ENCODE data around the gene TFCP2.
"Not testable (repeated sequence)": the region's sequence is repeated elsewhere in the genome, so short reads cannot be mapped to it uniquely, and the experiment has no call there.

TFCP2 gene

GRCh38 chr12:51172515-51173431, at the start of gene TFCP2:
Gene TFCP2 (minus strand): TSS chr12:51173135. CDS start chr12:51172422, 713 bp downstream.
- in situ Hi-C loops (cut with MboI; ENCODE audit: low sequenced_read_pairs) = no loop called here

GRCh38 chr12:51222461-51222860, 49.5 kb upstream of the TFCP2 start:
- in situ Hi-C loops (cut with MboI; ENCODE audit: low sequenced_read_pairs) = no loop called here

- in situ Hi-C loops (cut with MboI; ENCODE audit: low sequenced_read_pairs) = not testable (repeated sequence)
Observed at GRCh38 chr12:51219857-51220256, 46.9 kb upstream of the TFCP2 start.

GRCh38 chr12:51219322-51219721, 46.4 kb upstream of the TFCP2 start:
- in situ Hi-C loops (cut with MboI; ENCODE audit: low sequenced_read_pairs) = no loop called here

GRCh38 chr12:51218607-51219161, 45.7 kb upstream of the TFCP2 start:
- in situ Hi-C loops (cut with MboI; ENCODE audit: low sequenced_read_pairs) = no loop called here

- in situ Hi-C loops (cut with MboI; ENCODE audit: low sequenced_read_pairs) = no loop called here
Observed at GRCh38 chr12:51217968-51218606, 45.2 kb upstream of the TFCP2 start, which contains the start of gene POU6F1. Gene POU6F1 (minus strand): TSS chr12:51218062. CDS start chr12:51206836, 11,226 bp downstream.

GRCh38 chr12:51217133-51217967, 44.4 kb upstream of the TFCP2 start:
- in situ Hi-C loops (cut with MboI; ENCODE audit: low sequenced_read_pairs) = no loop called here

- in situ Hi-C loops (cut with MboI; ENCODE audit: low sequenced_read_pairs) = no loop called here
Observed at GRCh38 chr12:51216642-51217041, 43.7 kb upstream of the TFCP2 start.

- in situ Hi-C loops (cut with MboI; ENCODE audit: low sequenced_read_pairs) = no loop called here
Observed at GRCh38 chr12:51214895-51215294, 42.0 kb upstream of the TFCP2 start.

- in situ Hi-C loops (cut with MboI; ENCODE audit: low sequenced_read_pairs) = no loop called here
Observed at GRCh38 chr12:51210690-51211395, 37.9 kb upstream of the TFCP2 start.

GRCh38 chr12:51209259-51209658, 36.3 kb upstream of the TFCP2 start:
- in situ Hi-C loops (cut with MboI; ENCODE audit: low sequenced_read_pairs) = no loop called here

- in situ Hi-C loops (cut with MboI; ENCODE audit: low sequenced_read_pairs) = no loop called here
Observed at GRCh38 chr12:51208016-51208660, 35.2 kb upstream of the TFCP2 start.

GRCh38 chr12:51205350-51205749, 32.4 kb upstream of the TFCP2 start:
- in situ Hi-C loops (cut with MboI; ENCODE audit: low sequenced_read_pairs) = no loop called here

- in situ Hi-C loops (cut with MboI; ENCODE audit: low sequenced_read_pairs) = no loop called here
Observed at GRCh38 chr12:51202718-51203117, 29.8 kb upstream of the TFCP2 start.

- in situ Hi-C loops (cut with MboI; ENCODE audit: low sequenced_read_pairs) = no loop called here
Observed at GRCh38 chr12:51200806-51201205, 27.9 kb upstream of the TFCP2 start.

GRCh38 chr12:51200156-51200555, 27.2 kb upstream of the TFCP2 start:
- in situ Hi-C loops (cut with MboI; ENCODE audit: low sequenced_read_pairs) = no loop called here

GRCh38 chr12:51199366-51199945, 26.5 kb upstream of the TFCP2 start:
- in situ Hi-C loops (cut with MboI; ENCODE audit: low sequenced_read_pairs) = no loop called here

GRCh38 chr12:51198568-51199365, 25.8 kb upstream of the TFCP2 start:
- in situ Hi-C loops (cut with MboI; ENCODE audit: low sequenced_read_pairs) = no loop called here

All from HL-60/S4 treated with phorbol 12-myristate 13-acetate at 8.2 ng/mL for 4 days and 3 days (cell line).